DND-41 (cell line): ENCODE results near the gene DLGAP4.

Experiments used
- ATAC-seq: fragments of 200-7000 bp; cut with Tn5 transposase; 3 replicates; pipeline ENCODE4 v1.9.1; 2021; ENCODE audit warnings: low read depth; ENCODE audit not compliant: insufficient read depth
- DNase-seq: peaks from one replicate; pipeline ENCODE4 v3.0.0-alpha.2; 2020
- H2AFZ ChIP-seq: 2 replicates; pipeline ENCODE4 v1.6.0; 2012; ENCODE audit warnings: low read depth, low read length
- H3K27ac ChIP-seq: 2 replicates; pipeline ENCODE4 v1.5.1; 2012; ENCODE audit warnings: low read length, inconsistent platforms
- H3K27me3 ChIP-seq: fragments of 200-600 bp; sonication (generic); 2 replicates; pipeline ENCODE4 v1.6.0; 2012; ENCODE audit warnings: low read length, mild to moderate bottlenecking, inconsistent platforms; ENCODE audit not compliant: insufficient read depth, poor library complexity
- H3K36me3 ChIP-seq: 2 replicates; pipeline ENCODE4 v1.5.1; 2012; ENCODE audit warnings: low read length, inconsistent platforms; ENCODE audit not compliant: insufficient read depth
- H3K4me1 ChIP-seq: 2 replicates; pipeline ENCODE4 v1.5.1; 2012; ENCODE audit warnings: mild to moderate bottlenecking, low read length; ENCODE audit not compliant: insufficient read depth
- H3K4me2 ChIP-seq: 2 replicates; pipeline ENCODE4 v1.6.0; 2012; ENCODE audit warnings: mild to moderate bottlenecking, moderate library complexity, low read length, inconsistent platforms; ENCODE audit not compliant: insufficient read depth
- H3K4me3 ChIP-seq, 2 experiments: fragments of 200-600 bp in 1 of 2; shearing (Covaris generic) in 1 of 2; 2 replicates each; pipeline ENCODE4 v1.5.1; 2012 to 2016; ENCODE audit warnings: inconsistent platforms in 2 of 2, low read length in 2 of 2, mild to moderate bottlenecking in 2 of 2, low read depth in 1 of 2, moderate library complexity in 1 of 2
- H3K79me2 ChIP-seq: 2 replicates; pipeline ENCODE4 v1.6.0; 2012; ENCODE audit warnings: low read length, inconsistent platforms; ENCODE audit not compliant: insufficient read depth
- H3K9ac ChIP-seq: 2 replicates; pipeline ENCODE4 v1.6.0; 2012; ENCODE audit warnings: low read depth, mild to moderate bottlenecking, inconsistent platforms, low read length, moderate library complexity
- H3K9me3 ChIP-seq: 2 replicates; pipeline ENCODE4 v1.5.1; 2012; ENCODE audit warnings: low read length, moderate library complexity, mild to moderate bottlenecking, inconsistent platforms; ENCODE audit not compliant: insufficient read depth, severe bottlenecking
- H4K20me1 ChIP-seq: 2 replicates; pipeline ENCODE4 v1.6.0; 2012; ENCODE audit warnings: low read length; ENCODE audit not compliant: insufficient read depth
- EZH2 ChIP-seq: IDR thresholded peaks from 3 replicates; pipeline ENCODE4 v1.6.1; 2012; ENCODE audit warnings: borderline replicate concordance, low read depth, mild to moderate bottlenecking, moderate library complexity, low read length, inconsistent platforms; ENCODE audit not compliant: severe bottlenecking
- TF ChIP-seq, protein P1 (sequence below): IDR thresholded peaks from 2 replicates; pipeline ENCODE4 v1.5.1; 2012; ENCODE audit warnings: borderline replicate concordance, low read length, moderate library complexity, mild to moderate bottlenecking; ENCODE audit not compliant: poor library complexity, severe bottlenecking; ENCODE audit errors: extremely low read depth

Gene DLGAP4

GRCh38 chr20:36340593-36340990, 34.5 kb downstream of the DLGAP4 start:
- Histone ChIP-seq H3K4me2 (no peak overlapping the region), H3K9ac (no peak overlapping the region), H3K4me1 (no peaks in the 10 kb centered on the region), H4K20me1 (peaks cover 19% of the 10 kb centered on the region), H2AFZ (no peak overlapping the region), H3K27ac (no peak overlapping the region), H3K79me2 (no peaks in the 10 kb centered on the region), H3K9me3 (no peaks in the 10 kb centered on the region), H3K36me3 (no peaks in the 10 kb centered on the region), H3K4me3 (no peak overlapping the region), H3K27me3 (peaks cover 4% of the 10 kb centered on the region)
- no peak for TF ChIP-seq EZH2
- TF ChIP-seq, protein P1, sequence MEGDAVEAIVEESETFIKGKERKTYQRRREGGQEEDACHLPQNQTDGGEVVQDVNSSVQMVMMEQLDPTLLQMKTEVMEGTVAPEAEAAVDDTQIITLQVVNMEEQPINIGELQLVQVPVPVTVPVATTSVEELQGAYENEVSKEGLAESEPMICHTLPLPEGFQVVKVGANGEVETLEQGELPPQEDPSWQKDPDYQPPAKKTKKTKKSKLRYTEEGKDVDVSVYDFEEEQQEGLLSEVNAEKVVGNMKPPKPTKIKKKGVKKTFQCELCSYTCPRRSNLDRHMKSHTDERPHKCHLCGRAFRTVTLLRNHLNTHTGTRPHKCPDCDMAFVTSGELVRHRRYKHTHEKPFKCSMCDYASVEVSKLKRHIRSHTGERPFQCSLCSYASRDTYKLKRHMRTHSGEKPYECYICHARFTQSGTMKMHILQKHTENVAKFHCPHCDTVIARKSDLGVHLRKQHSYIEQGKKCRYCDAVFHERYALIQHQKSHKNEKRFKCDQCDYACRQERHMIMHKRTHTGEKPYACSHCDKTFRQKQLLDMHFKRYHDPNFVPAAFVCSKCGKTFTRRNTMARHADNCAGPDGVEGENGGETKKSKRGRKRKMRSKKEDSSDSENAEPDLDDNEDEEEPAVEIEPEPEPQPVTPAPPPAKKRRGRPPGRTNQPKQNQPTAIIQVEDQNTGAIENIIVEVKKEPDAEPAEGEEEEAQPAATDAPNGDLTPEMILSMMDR, result no peak
- DNase-seq, result no peak
- no peak for ATAC-seq

- Histone ChIP-seq H3K9ac (no peak overlapping the region), H3K4me2 (no peak overlapping the region), H2AFZ (no peak overlapping the region), H3K36me3 (no peaks in the 10 kb centered on the region), H3K27me3 (peaks cover 3% of the 10 kb centered on the region), H3K4me3 (no peak overlapping the region), H4K20me1 (peaks cover 19% of the 10 kb centered on the region), H3K79me2 (no peaks in the 10 kb centered on the region), H3K4me1 (no peaks in the 10 kb centered on the region), H3K9me3 (no peaks in the 10 kb centered on the region), H3K27ac (no peak overlapping the region)
- no peak for TF ChIP-seq EZH2
- TF ChIP-seq, protein P1, result no peak
- DNase-seq, result no peak
- no peak for ATAC-seq
Observed at GRCh38 chr20:36341331-36342020, 35.3 kb downstream of the DLGAP4 start.

- H2AFZ ChIP-seq, result no peak overlapping the region
- H3K36me3 ChIP-seq, result no peaks in the 10 kb centered on the region
- no peak for DNase-seq
- H4K20me1 ChIP-seq, result peaks cover 19% of the 10 kb centered on the region
- H3K4me3 ChIP-seq, result no peak overlapping the region
- no peak for ATAC-seq
- H3K4me1 ChIP-seq, result no peaks in the 10 kb centered on the region
- H3K27ac ChIP-seq, result no peak overlapping the region
- TF ChIP-seq, protein P1, result no peak
- TF ChIP-seq EZH2, result no peak
- H3K27me3 ChIP-seq, result peaks cover 2% of the 10 kb centered on the region
- H3K4me2 ChIP-seq, result no peak overlapping the region
- H3K9me3 ChIP-seq, result no peaks in the 10 kb centered on the region
- H3K9ac ChIP-seq, result no peak overlapping the region
- H3K79me2 ChIP-seq, result no peaks in the 10 kb centered on the region
Observed at GRCh38 chr20:36342331-36343120, 36.4 kb downstream of the DLGAP4 start.
